GM12891 (cell line): ENCODE measurements around the gene PDE12. TPM values are rescaled to one million over a fixed set of nuclear protein-coding genes. Genes with fewer than 3 reads are reported as not detected.

ENCODE experiments used
- DNase-seq: peaks from one replicate; pipeline ENCODE4 v3.0.0; 2011; ENCODE audit warnings: low spot score; ENCODE audit not compliant: insufficient read length
- FAIRE-seq: peaks from 2 replicates; lab custom pipeline; 2011; peaks lifted over from hg19 to GRCh38; lab: Jason Lieb, UNC
- PAX5 ChIP-seq: IDR thresholded peaks from 2 replicates; pipeline ENCODE4 v1.6.1; 2011; ENCODE audit warnings: low read length, moderate library complexity, mild to moderate bottlenecking; ENCODE audit not compliant: insufficient read depth, severe bottlenecking
- POLR2A ChIP-seq: IDR thresholded peaks from 2 replicates; pipeline ENCODE4 v1.6.1; 2011; ENCODE audit warnings: low read depth, low read length, control low read depth
- POLR2AphosphoS5 ChIP-seq: IDR thresholded peaks from 2 replicates; pipeline ENCODE4 v1.6.1; 2011; ENCODE audit warnings: low read depth, low read length, control low read depth
- POU2F2 ChIP-seq: IDR thresholded peaks from 2 replicates; pipeline ENCODE4 v1.6.1; 2011; ENCODE audit warnings: low read depth, mild to moderate bottlenecking, control low read depth, low read length, moderate library complexity
- SPI1 ChIP-seq: IDR thresholded peaks from 2 replicates; pipeline ENCODE4 v1.6.1; 2011; ENCODE audit warnings: low read depth, low read length, control low read depth
- TAF1 ChIP-seq: IDR thresholded peaks from 2 replicates; pipeline ENCODE4 v1.6.1; 2011; ENCODE audit warnings: low read depth, low read length, control low read depth
- polyA plus RNA-seq: library from polyadenylated mRNA; unstranded; fragments of >200 nt; gene quantifications from one replicate; pipeline ENCODE4 v1.2.1, GENCODE V29; 2012; ENCODE audit warnings: low read depth, missing spikeins, inconsistent platforms; ENCODE audit not compliant: missing spikeins

The PDE12 gene
- 5.8 TPM for polyA plus RNA-seq

GRCh38 chr3:57555738-57556458 lies at the start of gene PDE12:
Gene PDE12 (plus strand): TSS chr3:57556274. CDS start chr3:57556380, 106 bp downstream.
- peak; percentile 67 for DNase-seq
- peak; percentile 96 for FAIRE-seq
- TF ChIP-seq POLR2AphosphoS5: peak; percentile 95
- peak; percentile 97 for TF ChIP-seq POLR2A
- TF ChIP-seq SPI1: no peak
- peak; percentile 89 for TF ChIP-seq TAF1
- peak; percentile 73 for TF ChIP-seq POU2F2
- peak; percentile 4 for TF ChIP-seq PAX5

- no peak for DNase-seq
- FAIRE-seq: no peak
- TF ChIP-seq POU2F2 (no peak), TAF1 (no peak), PAX5 (no peak), SPI1 (no peak), POLR2AphosphoS5 (no peak), POLR2A (no peak)
Observed at GRCh38 chr3:57512166-57512565, 43.9 kb upstream of the PDE12 start.

GRCh38 chr3:57518276-57518915 lies 37.7 kb upstream of the PDE12 start:
- FAIRE-seq: no peak
- no peak for DNase-seq
- TF ChIP-seq TAF1 (no peak), POLR2AphosphoS5 (no peak)

GRCh38 chr3:57530071-57530608 lies 25.9 kb upstream of the PDE12 start:
- TF ChIP-seq TAF1 (no peak), PAX5 (no peak), POU2F2 (no peak), POLR2AphosphoS5 (no peak), POLR2A (no peak), SPI1 (no peak)
- FAIRE-seq (no peak), DNase-seq (no peak)

GRCh38 chr3:57538465-57538864 lies 17.6 kb upstream of the PDE12 start:
- DNase-seq (no peak), FAIRE-seq (no peak)
- no peak for TF ChIP-seq POU2F2
- TF ChIP-seq POLR2A: no peak
- no peak for TF ChIP-seq SPI1
- no peak for TF ChIP-seq PAX5
- TF ChIP-seq POLR2AphosphoS5: no peak
- no peak for TF ChIP-seq TAF1

GRCh38 chr3:57544181-57545125 lies 11.6 kb upstream of the PDE12 start, which contains the start of gene DNAH12:
Gene DNAH12 (minus strand): TSS chr3:57544344. CDS start chr3:57542870, 1,474 bp downstream.
- DNase-seq: peak; percentile 23
- peak; percentile 77 for FAIRE-seq
- TF ChIP-seq POU2F2: no peak
- TF ChIP-seq SPI1: peak; percentile 73
- no peak for TF ChIP-seq PAX5
- no peak for TF ChIP-seq POLR2AphosphoS5
- TF ChIP-seq POLR2A: no peak
- no peak for TF ChIP-seq TAF1

- FAIRE-seq: no peak
- no peak for DNase-seq
- TF ChIP-seq POLR2AphosphoS5 (no peak), PAX5 (no peak), SPI1 (no peak), POLR2A (no peak), POU2F2 (no peak)
Observed at GRCh38 chr3:57545636-57546268, 10.3 kb upstream of the PDE12 start.

- DNase-seq (no peak), FAIRE-seq (no peak)
- TF ChIP-seq SPI1 (no peak), PAX5 (no peak)
Observed at GRCh38 chr3:57546616-57547015, 9.5 kb upstream of the PDE12 start.

GRCh38 chr3:57555306-57555705 lies 768 bp upstream of the PDE12 start:
- TF ChIP-seq POU2F2 (no peak), POLR2AphosphoS5 (no peak), PAX5 (no peak), TAF1 (no peak), POLR2A (no peak), SPI1 (no peak)
- DNase-seq: peak; percentile 8
- no peak for FAIRE-seq
